PC-9 (cell line): ENCODE results near the gene SLC30A1. TPM values are rescaled to one million over a fixed set of nuclear protein-coding genes. Genes with fewer than 3 reads are reported as not detected.

Experiments
- BruUV-seq: library from RNA; stranded (reverse); fragments of 400-500 nt; replicated peaks from 2 replicates; lab custom pipeline; 2021; lab: Mats Ljungman, UMichigan
- CTCF ChIA-PET: fragments of 300-600 bp; sonication (Branson Sonifier 250); formaldehyde crosslinking; loops from one replicate; lab custom pipeline; 2022; ENCODE audit warnings: antibody characterized with exemption; lab: Charles Lee
- POLR2A ChIA-PET: fragments of 300-600 bp; sonication (Branson Sonifier 250); formaldehyde crosslinking; loops from one replicate; lab custom pipeline; 2022; ENCODE audit warnings: antibody characterized with exemption; ENCODE audit not compliant: unreplicated experiment; lab: Charles Lee
- DNase-seq, 2 experiments: peaks; one replicate each; pipeline versions ENCODE4 v3.0.0 to v3.0.0-alpha.2; 2015 to 2022; ENCODE audit warnings: mixed read lengths in 1 of 2
- H2AFZ ChIP-seq: fragments of 200-600 bp; sonication (generic); 2 replicates; pipeline ENCODE4 v1.8.1; 2017; ENCODE audit warnings: antibody characterized with exemption
- H3F3A ChIP-seq: fragments of 200-600 bp; sonication (generic); 2 replicates; pipeline ENCODE4 v1.8.1; 2017; ENCODE audit warnings: antibody characterized with exemption, mild to moderate bottlenecking, low read depth; ENCODE audit not compliant: insufficient read depth
- H3K27ac ChIP-seq: fragments of 200-600 bp; sonication (generic); 2 replicates; pipeline ENCODE4 v1.6.1; 2016; ENCODE audit warnings: mixed run types
- H3K27me3 ChIP-seq: fragments of 200-600 bp; sonication (generic); 2 replicates; pipeline ENCODE4 v1.6.1; 2016; ENCODE audit warnings: low read depth, mixed run types; ENCODE audit not compliant: insufficient read depth
- H3K36me3 ChIP-seq: fragments of 200-600 bp; sonication (generic); 2 replicates; pipeline ENCODE4 v1.6.1; 2016; ENCODE audit warnings: low read depth, mixed run types
- H3K4me1 ChIP-seq: fragments of 200-600 bp; sonication (generic); replicated peaks from 2 replicates; pipeline ENCODE4 v1.6.1; 2016; ENCODE audit warnings: mixed run types; ENCODE audit not compliant: insufficient read depth
- H3K4me2 ChIP-seq: fragments of 200-600 bp; sonication (generic); 2 replicates; pipeline ENCODE4 v1.6.1; 2017; ENCODE audit warnings: mixed run types
- H3K4me3 ChIP-seq: fragments of 200-600 bp; sonication (generic); 2 replicates; pipeline ENCODE4 v1.6.1; 2016; ENCODE audit warnings: mixed run types
- H3K79me2 ChIP-seq: fragments of 200-600 bp; sonication (generic); 2 replicates; pipeline ENCODE4 v1.6.1; 2017; ENCODE audit warnings: low read depth, mixed run types
- H3K9me2 ChIP-seq: fragments of 200-600 bp; sonication (generic); 2 replicates; pipeline ENCODE4 v1.8.1; 2017; ENCODE audit warnings: mild to moderate bottlenecking; ENCODE audit not compliant: insufficient read depth
- H3K9me3 ChIP-seq: fragments of 200-600 bp; sonication (generic); 2 replicates; pipeline ENCODE4 v1.8.1; 2016; ENCODE audit warnings: low read depth; ENCODE audit not compliant: insufficient read depth
- H4K20me1 ChIP-seq: fragments of 200-600 bp; sonication (generic); 2 replicates; pipeline ENCODE4 v1.8.1; 2017; ENCODE audit not compliant: insufficient read depth
- EZH2 ChIP-seq: fragments of 200-600 bp; sonication (generic); IDR thresholded peaks from 2 replicates; pipeline ENCODE4 v1.8.0; 2017; ENCODE audit warnings: antibody characterized with exemption, low read depth
- intact Hi-C: fragments of 100-400 bp; cut with micrococcal nuclease; formaldehyde crosslinking; loops from one replicate; pipeline ENCODE4 v1.10.0; 2022; ENCODE audit not compliant: unreplicated experiment
- total RNA-seq: library from RNA; stranded (reverse); gene quantifications from 2 replicates; pipeline ENCODE4 v1.2.3, GENCODE V29; 2021
- TF ChIP-seq, protein P1 (sequence below): fragments of 200-600 bp; sonication (generic); conservative IDR thresholded peaks from 2 replicates; pipeline ENCODE4 v1.6.1; 2017; ENCODE audit warnings: mixed run types, antibody characterized with exemption, mild to moderate bottlenecking, moderate library complexity

SLC30A1 gene
- total RNA-seq, 1 experiment from 2014 or later = 27.6 TPM

- Histone ChIP-seq H3K9me2 (no peaks in the 10 kb centered on the region), H3K9me3 (no peaks in the 10 kb centered on the region), H3K27ac (no peak overlapping the region), H3K27me3 (no peaks in the 10 kb centered on the region), H3K4me2 (no peak overlapping the region), H3K79me2 (no peaks in the 10 kb centered on the region), H4K20me1 (no peaks in the 10 kb centered on the region), H2AFZ (no peak overlapping the region), H3K4me1 (peaks cover 14% of the 10 kb centered on the region), H3K4me3 (no peak overlapping the region), H3K36me3 (no peaks in the 10 kb centered on the region), H3F3A (no peaks in the 10 kb centered on the region; the same call in 1 of the 2 replicates)
- CTCF ChIA-PET = interaction anchor here (0.6 kb wide), 1 partner anchor 27 kb away, joined by 6 read pairs; no protein-coding TSS in a partner anchor
- intact Hi-C loops = no loop called here
- no peak for DNase-seq
- no peak for TF ChIP-seq EZH2
- TF ChIP-seq, protein P1, sequence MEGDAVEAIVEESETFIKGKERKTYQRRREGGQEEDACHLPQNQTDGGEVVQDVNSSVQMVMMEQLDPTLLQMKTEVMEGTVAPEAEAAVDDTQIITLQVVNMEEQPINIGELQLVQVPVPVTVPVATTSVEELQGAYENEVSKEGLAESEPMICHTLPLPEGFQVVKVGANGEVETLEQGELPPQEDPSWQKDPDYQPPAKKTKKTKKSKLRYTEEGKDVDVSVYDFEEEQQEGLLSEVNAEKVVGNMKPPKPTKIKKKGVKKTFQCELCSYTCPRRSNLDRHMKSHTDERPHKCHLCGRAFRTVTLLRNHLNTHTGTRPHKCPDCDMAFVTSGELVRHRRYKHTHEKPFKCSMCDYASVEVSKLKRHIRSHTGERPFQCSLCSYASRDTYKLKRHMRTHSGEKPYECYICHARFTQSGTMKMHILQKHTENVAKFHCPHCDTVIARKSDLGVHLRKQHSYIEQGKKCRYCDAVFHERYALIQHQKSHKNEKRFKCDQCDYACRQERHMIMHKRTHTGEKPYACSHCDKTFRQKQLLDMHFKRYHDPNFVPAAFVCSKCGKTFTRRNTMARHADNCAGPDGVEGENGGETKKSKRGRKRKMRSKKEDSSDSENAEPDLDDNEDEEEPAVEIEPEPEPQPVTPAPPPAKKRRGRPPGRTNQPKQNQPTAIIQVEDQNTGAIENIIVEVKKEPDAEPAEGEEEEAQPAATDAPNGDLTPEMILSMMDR = no peak
- POLR2A ChIA-PET = no interaction called here
- no TSS peak for BruUV-seq
Observed at GRCh38 chr1:211526101-211526500, 52.9 kb downstream of the SLC30A1 start.

DNA sequence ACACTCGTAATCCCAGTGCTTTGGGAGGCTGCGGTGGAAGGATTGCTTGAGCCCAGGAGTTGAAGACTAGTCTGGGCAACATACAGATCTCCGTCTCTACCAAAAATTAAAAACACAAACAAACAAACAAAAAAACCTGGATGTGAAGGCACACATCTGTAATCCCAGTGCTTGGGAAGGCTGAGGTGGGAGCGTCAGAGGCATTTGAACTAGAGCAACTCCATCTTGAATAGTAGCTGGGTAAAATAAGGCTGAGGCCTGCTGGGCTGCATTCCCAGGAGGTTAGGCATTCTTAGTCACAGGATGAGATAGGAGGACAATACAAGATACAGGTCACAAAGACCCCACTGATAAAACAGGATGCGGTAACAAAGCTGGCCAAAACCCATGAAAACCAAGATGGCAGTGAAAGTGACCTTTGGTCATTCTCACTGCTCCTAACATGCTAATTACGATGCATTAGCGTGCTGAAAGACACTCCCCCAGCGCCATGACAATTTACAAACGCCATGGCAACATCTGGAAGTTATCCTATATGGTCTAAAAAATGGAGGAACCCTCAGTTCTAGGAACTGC is 53.8 kb downstream of the SLC30A1 start:
- Histone ChIP-seq H3K9me2 (no peaks in the 10 kb centered on the region), H3K9me3 (no peaks in the 10 kb centered on the region), H3K4me2 (no peak overlapping the region), H3K36me3 (no peaks in the 10 kb centered on the region), H4K20me1 (no peaks in the 10 kb centered on the region), H3K27ac (no peak overlapping the region), H3F3A (no peaks in the 10 kb centered on the region; the same call in 1 of the 2 replicates), H3K79me2 (no peaks in the 10 kb centered on the region), H3K4me3 (no peak overlapping the region), H2AFZ (no peak overlapping the region), H3K27me3 (no peaks in the 10 kb centered on the region), H3K4me1 (peaks cover 10% of the 10 kb centered on the region)
- ChIA-PET CTCF (interaction anchor here (0.6 kb wide), 1 partner anchor 83 kb away, joined by 3 read pairs; no protein-coding TSS in a partner anchor), POLR2A (no interaction called here)
- intact Hi-C loops = no loop called here
- BruUV-seq = no TSS peak
- TF ChIP-seq, protein P1 = no peak
- TF ChIP-seq EZH2 = no peak
- DNase-seq = no peak

- intact Hi-C loops = no loop called here
- Histone ChIP-seq H3K9me3 (no peaks in the 10 kb centered on the region), H3K36me3 (no peaks in the 10 kb centered on the region), H3K9me2 (no peaks in the 10 kb centered on the region), H3K4me1 (peaks cover 8% of the 10 kb centered on the region; the same call in 1 of the 2 replicates), H3F3A (no peaks in the 10 kb centered on the region; the same call in 1 of the 2 replicates), H2AFZ (no peak overlapping the region), H3K27ac (no peak overlapping the region), H3K4me2 (no peak overlapping the region), H3K27me3 (no peaks in the 10 kb centered on the region), H4K20me1 (no peaks in the 10 kb centered on the region), H3K4me3 (no peak overlapping the region), H3K79me2 (no peaks in the 10 kb centered on the region)
- TF ChIP-seq, protein P1 = no peak
- ChIA-PET CTCF (no interaction called here), POLR2A (no interaction called here)
- no TSS peak for BruUV-seq
- DNase-seq = no peak
Observed at GRCh38 chr1:211524521-211524920, 54.4 kb downstream of the SLC30A1 start.
